DMS 273 (cell line): ENCODE measurements around the gene RAB14.

Source experiments
- DNase-seq: peaks from one replicate; lab custom pipeline; 2025; ENCODE audit not compliant: unreplicated experiment; lab: John Stamatoyannopoulos, UW

Gene RAB14

GRCh38 chr9:121201738-121202533 is at the start of gene RAB14:
RAB14 (minus strand) TSS chr9:121201869; CDS start chr9:121193412, 8,457 bp downstream.
- DNase-seq = peak; percentile 99

- no peak for DNase-seq
These were observed 47.9 kb upstream of the RAB14 start for GRCh38 chr9:121249563-121249962.

GRCh38 chr9:121246821-121247561 is 45.3 kb upstream of the RAB14 start:
- no peak for DNase-seq

GRCh38 chr9:121242959-121243346 is 41.3 kb upstream of the RAB14 start:
- DNase-seq = no peak

GRCh38 chr9:121242219-121242958 is 40.7 kb upstream of the RAB14 start:
- DNase-seq = no peak

GRCh38 chr9:121240472-121241135 is 38.9 kb upstream of the RAB14 start:
- no peak for DNase-seq

GRCh38 chr9:121239851-121240250 is 38.2 kb upstream of the RAB14 start:
- no peak for DNase-seq

- DNase-seq = no peak
These were observed 37.4 kb upstream of the RAB14 start for GRCh38 chr9:121239071-121239470.

GRCh38 chr9:121237916-121238315 is 36.2 kb upstream of the RAB14 start:
- no peak for DNase-seq

GRCh38 chr9:121235512-121235911 is 33.8 kb upstream of the RAB14 start:
- no peak for DNase-seq

- DNase-seq = no peak
These were observed 33.1 kb upstream of the RAB14 start for GRCh38 chr9:121234832-121235161.

- no peak for DNase-seq
These were observed 32.5 kb upstream of the RAB14 start for GRCh38 chr9:121233906-121234831.

GRCh38 chr9:121232251-121232650 is 30.6 kb upstream of the RAB14 start:
- no peak for DNase-seq

GRCh38 chr9:121230256-121230655 is 28.6 kb upstream of the RAB14 start:
- no peak for DNase-seq

GRCh38 chr9:121227862-121228261 is 26.2 kb upstream of the RAB14 start:
- no peak for DNase-seq

- DNase-seq = no peak
These were observed 24.5 kb upstream of the RAB14 start for GRCh38 chr9:121226175-121226574.

GRCh38 chr9:121225240-121225639 is 23.6 kb upstream of the RAB14 start:
- peak; percentile 17 for DNase-seq

- DNase-seq = peak; percentile 80
These were observed 21.0 kb upstream of the RAB14 start for GRCh38 chr9:121222524-121223171.

GRCh38 chr9:121221664-121222055 is 20.0 kb upstream of the RAB14 start:
- no peak for DNase-seq
